Breast epithelium (tissue), 4 donors: ENCODE measurements around the gene SCN4B. TPM values are rescaled to one million over a fixed set of nuclear protein-coding genes. Genes with fewer than 3 reads are reported as not detected.

ENCODE experiments used
- DNase-seq, 2 donors: peaks; one replicate each; pipeline ENCODE4 v3.0.0-alpha.2; 2019; ENCODE audit warnings: low spot score in 2 of 2
- H3K27ac ChIP-seq, 2 donors: fragments of 200-600 bp; sonication (generic) in 1 of 2; one replicate each; pipeline ENCODE4 v1.5.1; 2016 to 2019; ENCODE audit warnings: mild to moderate bottlenecking in 1 of 2
- H3K27me3 ChIP-seq, 2 donors: fragments of 200-600 bp; sonication (generic) in 1 of 2; one replicate each; pipeline versions ENCODE4 v1.5.1 to v1.6.0; 2017 to 2019; ENCODE audit warnings: control low read depth in 1 of 2, mild to moderate bottlenecking in 1 of 2
- H3K36me3 ChIP-seq: fragments of 200-600 bp; one replicate; pipeline ENCODE4 v1.5.1; 2019
- H3K4me1 ChIP-seq, 2 donors: fragments of 200-600 bp; sonication (generic); one replicate each; pipeline ENCODE4 v1.5.1; 2016 to 2019; ENCODE audit warnings: control low read depth in 1 of 2
- H3K4me3 ChIP-seq, 3 donors: fragments of 200-600 bp; sonication (generic); 1 replicate in 2 of 3; 2 replicates in 1 of 3; pipeline ENCODE4 v1.5.1; 2016 to 2019; ENCODE audit warnings: mild to moderate bottlenecking in 3 of 3, moderate library complexity in 2 of 3
- H3K9me3 ChIP-seq, 2 donors: fragments of 200-600 bp; sonication (generic) in 1 of 2; one replicate each; pipeline ENCODE4 v1.5.1; 2016 to 2019; ENCODE audit warnings: control low read depth in 1 of 2
- CTCF ChIP-seq, 3 donors: fragments of 450-650 bp; IDR thresholded peaks; one replicate each; pipeline ENCODE4 v1.5.1; 2016 to 2017; ENCODE audit warnings: antibody characterized with exemption in 3 of 3, mild to moderate bottlenecking in 3 of 3, moderate library complexity in 3 of 3
- POLR2A ChIP-seq: fragments of 450-650 bp; IDR thresholded peaks from one replicate; pipeline ENCODE4 v1.6.1; 2016; ENCODE audit warnings: antibody characterized with exemption, mild to moderate bottlenecking, moderate library complexity
- POLR2AphosphoS5 ChIP-seq, 3 donors: sonication (generic); formaldehyde crosslinking; IDR thresholded peaks; one replicate each; pipeline ENCODE4 v1.6.1; 2017; ENCODE audit warnings: antibody characterized with exemption in 3 of 3
- intact Hi-C: fragments of 100-400 bp; cut with DNase I; formaldehyde crosslinking; loops from one replicate; pipeline ENCODE4 v1.15.1; 2023; ENCODE audit warnings: low total_unique reads
- total RNA-seq, 3 donors: library from RNA; depleted of rRNA; stranded (reverse); fragments of >200 nt; gene quantifications; one replicate each; pipeline ENCODE4 v1.1.0, GENCODE V29; 2016

The SCN4B gene
- total RNA-seq, 3 donors from 2014 or later: 3.3 to 7.9 (median 3.7) TPM

GRCh38 chr11:118146554-118146953 is 6.1 kb downstream of the SCN4B start:
- Histone ChIP-seq H3K27me3 (peaks cover 0 to 4% of the 10 kb centered on the region in 2 donors), H3K27ac (peak overlapping the region; percentile 75 to 84), H3K9me3 (no peaks in the 10 kb centered on the region), H3K36me3 (no peaks in the 10 kb centered on the region), H3K4me3 (no peak overlapping the region), H3K4me1 (peaks cover 0 to 2% of the 10 kb centered on the region in 2 donors)
- intact Hi-C loops: no loop called here
- DNase-seq: no peak
- TF ChIP-seq CTCF (IDR thresholded peaks at IDR 0.05): no peak
- no peak for TF ChIP-seq POLR2A
- no peak for TF ChIP-seq POLR2AphosphoS5 (IDR thresholded peaks at IDR 0.05)

GRCh38 chr11:118145285-118146227 is 7.1 kb downstream of the SCN4B start:
- Histone ChIP-seq H3K27me3 (peaks cover 0 to 4% of the 10 kb centered on the region in 2 donors), H3K9me3 (no peaks in the 10 kb centered on the region), H3K4me3 (peak overlapping the region; percentile 39 to 80 (median 65)), H3K27ac (peak overlapping the region; percentile 75 to 84), H3K36me3 (no peaks in the 10 kb centered on the region), H3K4me1 (no peaks in the 10 kb centered on the region)
- TF ChIP-seq CTCF (IDR thresholded peaks at IDR 0.05) (peak; percentile 93 to 97 (median 95)), POLR2AphosphoS5 (IDR thresholded peaks at IDR 0.05) (peak in 2 of 3 donors; percentile 14 to 67), POLR2A (no peak)
- intact Hi-C loops: loop anchor here (1.0 kb wide), 1 partner anchor 18 kb away; no protein-coding TSS in a partner anchor
- DNase-seq: peak; percentile 91 to 93

GRCh38 chr11:118144301-118145268 is 8.0 kb downstream of the SCN4B start:
- Histone ChIP-seq H3K4me3 (peak overlapping the region in 2 of 3 donors; percentile 65 to 80), H3K27ac (peak overlapping the region; percentile 17 to 84)

GRCh38 chr11:118143661-118144185 is 8.9 kb downstream of the SCN4B start:
- Histone ChIP-seq H3K4me3 (no peak overlapping the region), H3K27me3 (peaks cover 0 to 4% of the 10 kb centered on the region in 2 donors), H3K36me3 (no peaks in the 10 kb centered on the region), H3K27ac (no peak overlapping the region), H3K4me1 (no peaks in the 10 kb centered on the region), H3K9me3 (no peaks in the 10 kb centered on the region)
- TF ChIP-seq POLR2A (no peak), CTCF (IDR thresholded peaks at IDR 0.05) (no peak), POLR2AphosphoS5 (IDR thresholded peaks at IDR 0.05) (no peak)
- intact Hi-C loops: loop anchor here (5.0 kb wide), 1 partner anchor 1614 kb away; no protein-coding TSS in a partner anchor
- DNase-seq: no peak

More at GRCh38 chr11:118144301-118145268, 8.0 kb downstream of the SCN4B start:
- intact Hi-C loops: loop anchor here (1.0 to 5.0 kb wide), 2 partner anchors 19 to 1613 kb away; no protein-coding TSS in a partner anchor
- H3K36me3 ChIP-seq: no peaks in the 10 kb centered on the region
- no peaks in the 10 kb centered on the region for H3K9me3 ChIP-seq
- peaks cover 0 to 4% of the 10 kb centered on the region in 2 donors for H3K27me3 ChIP-seq
- no peaks in the 10 kb centered on the region for H3K4me1 ChIP-seq
- DNase-seq: no peak
- TF ChIP-seq POLR2AphosphoS5 (IDR thresholded peaks at IDR 0.05) (no peak), CTCF (IDR thresholded peaks at IDR 0.05) (no peak), POLR2A (no peak)
